IMR-90 (cell line): ENCODE data around the gene TMEM231. TPM values are rescaled to one million over a fixed set of nuclear protein-coding genes. Genes with fewer than 3 reads are reported as not detected.

Source experiments
- ATAC-seq: fragments of 200-7000 bp; cut with Tn5 transposase; 2 replicates; pipeline ENCODE4 v1.9.1; 2020; ENCODE audit warnings: low read depth, mild to moderate bottlenecking, moderate library complexity
- BruUV-seq: library from RNA; stranded (reverse); fragments of 400-500 nt; replicated peaks from 2 replicates; lab custom pipeline; 2021; lab: Mats Ljungman, UMichigan
- CTCF ChIA-PET: fragments of 300-600 bp; formaldehyde crosslinking; extraction: SDS; loops from one replicate; lab custom pipeline; 2021; ENCODE audit warnings: antibody characterized with exemption; lab: Yijun Ruan, JAX
- POLR2A ChIA-PET: fragments of 300-600 bp; sonication (Branson Sonifier 250); formaldehyde crosslinking; loops from one replicate; lab custom pipeline; 2022; ENCODE audit warnings: antibody characterized with exemption; ENCODE audit not compliant: unreplicated experiment; lab: Charles Lee
- DNase-seq: peaks from one replicate; pipeline ENCODE4 v3.0.0; 2013
- H2AFZ ChIP-seq: replicated peaks from 2 replicates; pipeline ENCODE3; 2013; ENCODE audit warnings: low read length, mild to moderate bottlenecking; ENCODE audit not compliant: poor library complexity
- H2AK5ac ChIP-seq: 2 replicates; pipeline ENCODE4 v1.6.1; 2013; ENCODE audit warnings: low read depth, low read length, inconsistent platforms
- H2AK9ac ChIP-seq: replicated peaks from 2 replicates; pipeline ENCODE3; 2013; ENCODE audit warnings: mild to moderate bottlenecking, low read depth, low read length, moderate library complexity; ENCODE audit not compliant: poor library complexity
- H2BK120ac ChIP-seq: 2 replicates; pipeline ENCODE4 v1.6.1; 2013; ENCODE audit warnings: low read depth, low read length, inconsistent platforms
- H2BK15ac ChIP-seq: 3 replicates; pipeline ENCODE4 v1.6.1; 2013; ENCODE audit warnings: low read depth, low read length, inconsistent platforms
- H2BK20ac ChIP-seq: 2 replicates; pipeline ENCODE4 v1.6.1; 2013; ENCODE audit warnings: low read depth, mild to moderate bottlenecking, inconsistent platforms, low read length, moderate library complexity
- H2BK5ac ChIP-seq: 2 replicates; pipeline ENCODE4 v1.6.1; 2013; ENCODE audit warnings: mild to moderate bottlenecking, low read depth, low read length, inconsistent platforms; ENCODE audit not compliant: poor library complexity, severe bottlenecking
- H3K14ac ChIP-seq: replicated peaks from 2 replicates; pipeline ENCODE4 v1.6.1; 2013; ENCODE audit warnings: low read depth, low read length, inconsistent platforms
- H3K18ac ChIP-seq: 2 replicates; pipeline ENCODE4 v1.6.1; 2013; ENCODE audit warnings: low read depth, low read length, control low read depth
- H3K23ac ChIP-seq: 2 replicates; pipeline ENCODE4 v1.6.1; 2013; ENCODE audit warnings: low read depth, low read length, inconsistent platforms
- H3K27ac ChIP-seq: 2 replicates; pipeline ENCODE4 v1.5.1; 2013; ENCODE audit warnings: mild to moderate bottlenecking, control low read depth, low read length; ENCODE audit not compliant: insufficient read depth
- H3K27me3 ChIP-seq: 2 replicates; pipeline ENCODE4 v1.6.1; 2013; ENCODE audit warnings: low read length; ENCODE audit not compliant: control insufficient read depth, insufficient read depth
- H3K36me3 ChIP-seq: 2 replicates; pipeline ENCODE4 v1.6.1; 2013; ENCODE audit warnings: low read length, mixed read lengths; ENCODE audit not compliant: control insufficient read depth, insufficient read depth
- H3K4ac ChIP-seq: 2 replicates; pipeline ENCODE4 v1.6.1; 2013; ENCODE audit warnings: low read depth, low read length, inconsistent platforms
- H3K4me1 ChIP-seq: 2 replicates; pipeline ENCODE4 v1.6.1; 2013; ENCODE audit warnings: low read length, mixed read lengths; ENCODE audit not compliant: control insufficient read depth, insufficient read depth
- H3K4me2 ChIP-seq: 2 replicates; pipeline ENCODE4 v1.6.1; 2013; ENCODE audit warnings: low read depth, mild to moderate bottlenecking, control low read depth, low read length, moderate library complexity
- H3K4me3 ChIP-seq: 2 replicates; pipeline ENCODE4 v1.5.1; 2013; ENCODE audit warnings: low read depth, mild to moderate bottlenecking, control low read depth, low read length, moderate library complexity; ENCODE audit not compliant: insufficient read depth
- H3K56ac ChIP-seq: 2 replicates; pipeline ENCODE4 v1.6.1; 2013; ENCODE audit warnings: low read length, inconsistent platforms; ENCODE audit not compliant: insufficient read depth; ENCODE audit errors: extremely low read depth
- H3K79me1 ChIP-seq, 2 experiments: 2 replicates each; pipeline ENCODE4 v1.6.1; 2013; ENCODE audit warnings: low read length in 2 of 2, inconsistent platforms in 1 of 2, low read depth in 1 of 2
- H3K9ac ChIP-seq: 2 replicates; pipeline ENCODE4 v1.6.1; 2013; ENCODE audit warnings: low read depth, low read length, control low read depth
- H3K9me1 ChIP-seq: 2 replicates; pipeline ENCODE4 v1.6.1; 2013; ENCODE audit warnings: low read length, inconsistent platforms; ENCODE audit not compliant: insufficient read depth
- H3K9me3 ChIP-seq: 2 replicates; pipeline ENCODE4 v1.6.1; 2013; ENCODE audit warnings: low read length; ENCODE audit not compliant: control insufficient read depth, insufficient read depth
- H4K20me1 ChIP-seq: 2 replicates; pipeline ENCODE4 v1.6.1; 2013; ENCODE audit warnings: low read length, inconsistent platforms; ENCODE audit not compliant: insufficient read depth
- H4K5ac ChIP-seq: 2 replicates; pipeline ENCODE4 v1.6.1; 2013; ENCODE audit warnings: mild to moderate bottlenecking, low read depth, low read length, control low read depth
- H4K8ac ChIP-seq, 2 experiments: 2 replicates each; pipeline ENCODE4 v1.6.1; 2013; ENCODE audit warnings: low read depth in 2 of 2, low read length in 2 of 2, control low read depth in 1 of 2, inconsistent platforms in 1 of 2
- H4K91ac ChIP-seq: 2 replicates; pipeline ENCODE4 v1.6.1; 2013; ENCODE audit warnings: low read depth, low read length, inconsistent platforms; ENCODE audit not compliant: insufficient read depth
- MXI1 ChIP-seq: IDR thresholded peaks from 2 replicates; pipeline ENCODE4 v1.6.1; 2012; ENCODE audit warnings: low read depth, mild to moderate bottlenecking, low read length, moderate library complexity, borderline replicate concordance
- WGBS, 2 experiments: methylation state at CpG; one replicate each; pipeline versions ENCODE4 v1.1.5 to v1.1.7; 2013; ENCODE audit warnings: missing lambda C conversion rate in 2 of 2; ENCODE audit not compliant: insufficient read length in 1 of 2; ENCODE audit errors: extremely low coverage in 2 of 2; 5-methylcytosine and 5-hydroxymethylcytosine counted together
- dilution Hi-C: fragments of 300-500 bp; cut with HindIII; formaldehyde crosslinking; loops from one replicate; pipeline ENCODE4 v1.14.3; 2018; ENCODE audit warnings: low sequenced_read_pairs; ENCODE audit not compliant: unreplicated experiment
- in situ Hi-C: fragments of 300-500 bp; cut with MboI; formaldehyde crosslinking; loops from 3 replicates; pipeline ENCODE4 v1.14.3; 2019; ENCODE audit warnings: low sequenced_read_pairs, inconsistent platforms, mixed read lengths
- intact Hi-C: fragments of 100-400 bp; cut with micrococcal nuclease; formaldehyde crosslinking; loops from 2 replicates; pipeline ENCODE4 v1.10.0; 2022
- polyA plus RNA-seq, 3 experiments: library from polyadenylated mRNA; depleted of rRNA; stranded (reverse); fragments of >200 nt; gene quantifications; 2 replicates each; pipeline ENCODE4 v1.2.3, GENCODE V29; 2012; ENCODE audit warnings: low replicate concordance in 1 of 3
- total RNA-seq: library from RNA; depleted of rRNA; stranded (reverse); fragments of >200 nt; gene quantifications from 2 replicates; pipeline ENCODE4 v1.2.3, GENCODE V29; 2012

TMEM231 gene
- total and polyA plus RNA-seq, 2 of the 4 experiments (the other 2 are of a cell fraction), result 10.6 to 15.4 TPM

DNA sequence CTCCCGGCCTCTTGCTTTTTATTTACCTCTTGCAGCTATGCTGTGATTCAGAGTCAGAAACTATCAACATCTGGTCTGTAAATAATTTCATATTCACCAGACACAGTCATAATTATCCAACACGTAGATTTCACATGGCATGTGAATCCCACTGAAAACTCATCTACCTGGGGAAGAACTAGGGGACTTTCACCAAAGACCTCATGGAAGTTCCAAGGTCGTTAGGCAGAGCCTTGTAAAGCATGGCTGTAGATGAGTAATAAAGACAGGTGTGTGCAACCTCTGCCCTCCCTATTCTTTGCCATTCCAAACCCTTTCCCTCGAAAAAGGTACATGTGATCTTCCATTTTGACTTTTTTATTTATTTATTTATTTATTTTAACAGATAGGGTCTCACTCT lies 18.3 kb downstream of the TMEM231 start:
- Histone ChIP-seq H4K8ac (no peak overlapping the region), H4K91ac (no peak overlapping the region), H3K9me3 (no peaks in the 10 kb centered on the region), H3K9ac (no peak overlapping the region), H3K56ac (no peak overlapping the region), H2AK5ac (no peak overlapping the region), H3K4me1 (no peaks in the 10 kb centered on the region), H3K14ac (no peak overlapping the region), H4K5ac (no peak overlapping the region), H3K4me2 (no peak overlapping the region), H3K9me1 (no peaks in the 10 kb centered on the region), H3K27ac (no peak overlapping the region), H3K23ac (no peak overlapping the region), H3K36me3 (no peaks in the 10 kb centered on the region), H2BK15ac (no peak overlapping the region), H4K20me1 (no peaks in the 10 kb centered on the region), H2BK5ac (no peak overlapping the region), H3K18ac (no peak overlapping the region), H3K27me3 (peaks cover 4% of the 10 kb centered on the region; the same call in 1 of the 2 replicates), H3K4me3 (no peak overlapping the region), H2AFZ (no peak overlapping the region), H3K4ac (no peak overlapping the region), H2BK20ac (no peak overlapping the region), H3K79me1 (no peaks in the 10 kb centered on the region), H2BK120ac (no peak overlapping the region), H2AK9ac (no peak overlapping the region)
- CTCF ChIA-PET, result no interaction called here
- ATAC-seq, result no peak
- no peak for TF ChIP-seq MXI1
- WGBS, 2 experiments, result no CpG with 5 or more reads among the region's 4 CpGs
- in situ Hi-C loops (no loop called here), dilution Hi-C loops (no loop called here), intact Hi-C loops (no loop called here)
- no TSS peak for BruUV-seq
- POLR2A ChIA-PET, result no interaction called here
- DNase-seq, result no peak
